ENCODE data around the gene TTC23. TPM values are rescaled to one million over a fixed set of nuclear protein-coding genes. Genes with fewer than 3 reads are reported as not detected.
A peak's percentile ranks its signal among the peaks of the same experiment; 100 is the strongest.
"Not testable (repeated sequence)": the region's sequence is repeated elsewhere in the genome, so short reads cannot be mapped to it uniquely, and the experiment has no call there.

TTC23 gene
- total RNA-seq, 1 experiment from 2014 or later: 22.6 TPM

DNA sequence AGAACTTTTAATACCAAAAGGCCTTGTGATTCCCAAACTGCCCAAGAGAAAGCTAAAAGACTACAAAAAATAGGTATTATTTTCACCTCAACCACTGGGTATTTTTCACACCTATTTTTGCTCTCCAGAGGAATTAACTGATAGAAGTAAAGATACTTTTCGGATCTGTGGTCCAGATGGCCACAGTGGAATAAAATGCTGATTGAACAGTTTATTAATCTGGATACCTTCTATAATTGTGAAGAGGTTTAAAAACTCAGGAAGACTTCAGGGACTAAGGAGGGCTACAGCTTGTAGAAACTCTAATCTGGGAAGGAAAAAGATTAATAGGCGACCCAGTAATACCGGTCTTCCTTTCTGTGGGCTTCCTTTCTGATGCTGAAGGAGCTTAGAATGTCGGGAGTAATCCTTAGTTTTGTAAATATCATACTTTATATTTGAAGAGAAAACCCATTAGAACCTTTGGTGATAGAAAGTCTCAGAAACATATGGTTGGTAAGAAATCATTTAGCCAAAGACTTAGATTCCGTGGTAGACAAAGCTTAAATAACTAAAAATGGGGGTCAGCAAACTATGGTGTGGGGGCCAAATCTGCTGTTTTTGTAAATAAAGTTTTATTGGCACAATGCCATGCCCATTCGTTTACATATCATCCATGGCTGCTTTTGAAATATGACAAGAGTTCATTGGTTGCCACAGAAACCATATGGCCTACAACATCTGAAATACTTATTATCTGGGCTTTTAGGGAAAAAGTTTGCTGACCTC lies 47.8 kb downstream of the TTC23 start:
- no peak for DNase-seq (ENCODE audit: low read depth)

DNA sequence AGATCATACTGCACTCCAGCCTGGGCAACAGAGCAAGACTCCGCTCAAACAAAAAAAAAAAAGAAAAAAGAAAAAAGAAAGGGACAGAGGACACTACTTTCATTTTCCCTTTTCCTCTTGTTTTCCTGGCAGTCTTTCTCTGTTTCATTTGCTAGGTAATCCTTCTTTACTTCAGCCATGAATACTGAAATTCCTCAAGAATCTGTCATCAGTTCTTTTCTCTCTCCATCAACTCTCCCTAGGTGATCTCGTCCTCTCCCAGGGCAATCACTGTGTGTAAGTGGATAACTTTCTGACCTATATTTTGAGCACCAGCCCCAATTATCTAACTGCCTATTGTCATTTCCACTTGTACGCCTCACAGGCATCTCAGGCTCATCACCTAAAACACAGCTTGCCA lies 51.5 kb downstream of the TTC23 start:
- no peak for DNase-seq (ENCODE audit: low read depth)

DNA sequence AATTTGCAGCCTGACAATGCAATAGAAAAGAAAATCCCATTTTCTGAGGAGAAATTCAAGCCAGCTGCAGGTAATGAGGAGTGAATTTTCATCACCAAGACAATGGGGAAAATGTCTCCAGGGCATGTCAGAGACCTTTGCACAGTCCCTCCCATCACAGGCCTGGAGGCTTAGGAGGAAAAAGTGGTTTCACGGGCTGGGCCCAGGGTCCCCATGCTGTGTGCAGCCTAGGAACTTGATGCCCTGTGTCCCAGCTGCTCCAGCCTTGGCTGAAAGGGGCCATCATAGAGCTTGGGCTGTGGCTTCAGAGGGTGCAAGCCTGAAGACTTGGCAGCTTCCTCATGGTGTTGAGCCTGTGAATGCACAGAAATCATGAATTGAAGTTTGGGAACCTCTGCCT lies 57.2 kb downstream of the TTC23 start:
- not testable (repeated sequence) for DNase-seq (ENCODE audit: low read depth)

DNA sequence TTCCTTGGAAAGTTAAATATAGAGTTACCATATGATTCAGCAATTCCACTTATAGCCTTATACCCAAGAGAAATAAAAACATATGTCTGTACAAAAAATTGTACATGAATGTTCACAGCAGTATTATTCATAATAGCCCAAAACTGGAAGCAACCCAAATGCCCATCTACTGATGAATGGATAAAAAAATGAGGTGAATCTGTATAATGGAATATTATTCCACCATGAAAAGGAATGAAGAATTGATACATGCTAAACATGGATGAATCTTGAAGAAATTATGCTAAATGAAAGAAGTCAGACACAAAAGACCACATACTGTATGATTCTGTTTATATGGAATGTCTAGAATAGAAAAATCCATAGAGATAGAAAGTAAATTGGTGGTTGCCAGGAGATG lies 61.4 kb downstream of the TTC23 start:
- peak; percentile 19 for DNase-seq (ENCODE audit: low read depth)

DNA sequence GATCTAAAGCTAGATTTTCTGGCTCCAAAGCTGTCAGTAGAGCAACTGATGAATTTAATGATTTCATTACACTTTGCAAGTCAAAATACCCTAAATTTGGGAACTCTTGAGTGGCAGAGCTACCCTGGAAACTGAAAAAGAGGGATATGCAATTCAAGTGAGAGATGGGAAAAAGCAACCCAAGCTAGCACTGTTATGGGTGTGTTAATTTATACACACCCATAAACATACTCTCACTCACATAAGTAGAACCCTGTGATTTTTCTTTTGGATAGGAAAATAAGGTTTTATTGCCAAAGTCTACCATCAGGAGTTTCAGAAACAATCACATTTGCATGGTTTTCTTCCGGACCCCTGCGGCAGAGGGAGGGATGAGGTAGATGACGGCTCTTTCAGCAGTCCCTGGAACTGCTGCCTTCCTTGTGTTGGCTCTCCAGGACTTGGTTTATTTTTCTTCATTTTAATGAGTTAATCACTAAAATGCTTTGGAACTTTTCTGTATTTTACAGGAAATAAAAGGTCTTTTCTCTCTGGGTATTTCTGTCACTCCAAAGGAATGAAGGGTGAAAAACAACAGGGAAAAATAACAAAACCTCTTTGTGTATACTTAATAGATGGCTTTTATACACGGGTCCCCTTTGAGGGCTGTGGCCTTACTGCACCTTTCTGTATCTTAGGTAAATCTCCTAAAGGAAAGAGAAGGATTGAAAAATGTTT lies 63.8 kb downstream of the TTC23 start:
- no peak for DNase-seq (ENCODE audit: low read depth)

DNA sequence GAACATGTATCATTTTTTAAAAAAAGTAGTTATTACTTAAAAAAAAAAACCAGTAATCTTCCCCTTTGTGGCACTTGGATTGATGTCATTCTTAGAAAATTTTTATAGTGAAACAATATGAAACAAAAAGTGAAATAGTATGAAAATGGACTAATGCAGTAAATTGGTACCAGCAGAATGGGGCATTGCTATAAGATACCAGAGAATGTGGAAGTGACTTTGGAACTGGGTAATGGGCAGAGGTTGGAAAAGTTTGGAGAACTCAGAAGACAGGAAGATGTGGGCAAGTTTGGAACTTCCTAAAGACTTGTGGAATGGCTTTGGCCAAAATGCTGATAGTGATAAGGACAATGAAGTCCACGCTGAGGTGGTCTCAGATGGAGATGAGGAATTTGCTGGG lies 66.6 kb downstream of the TTC23 start:
- no peak for DNase-seq (ENCODE audit: low read depth)

DNA sequence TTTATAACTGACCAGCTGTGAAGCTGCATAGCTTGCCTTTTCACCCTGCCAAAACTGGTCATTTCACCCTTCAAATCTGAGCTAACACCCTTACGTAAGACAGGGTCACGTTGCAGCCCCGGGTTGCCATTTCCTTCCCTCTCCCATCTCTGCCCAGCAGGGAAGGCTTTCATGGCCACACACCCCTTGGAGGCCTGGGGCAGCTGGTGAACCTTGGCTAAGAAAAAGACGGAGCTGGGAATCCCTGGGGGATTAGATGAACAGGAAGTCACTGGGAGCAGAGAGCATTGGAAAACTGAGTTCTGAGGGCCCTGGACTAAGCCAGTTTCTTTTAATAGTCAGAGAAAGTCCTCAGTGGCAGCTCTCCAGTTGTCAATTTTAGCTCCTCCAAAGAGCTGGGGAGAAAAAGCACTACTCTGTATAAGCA lies 67.8 kb downstream of the TTC23 start:
- DNase-seq (ENCODE audit: low read depth): peak; percentile 20

DNA sequence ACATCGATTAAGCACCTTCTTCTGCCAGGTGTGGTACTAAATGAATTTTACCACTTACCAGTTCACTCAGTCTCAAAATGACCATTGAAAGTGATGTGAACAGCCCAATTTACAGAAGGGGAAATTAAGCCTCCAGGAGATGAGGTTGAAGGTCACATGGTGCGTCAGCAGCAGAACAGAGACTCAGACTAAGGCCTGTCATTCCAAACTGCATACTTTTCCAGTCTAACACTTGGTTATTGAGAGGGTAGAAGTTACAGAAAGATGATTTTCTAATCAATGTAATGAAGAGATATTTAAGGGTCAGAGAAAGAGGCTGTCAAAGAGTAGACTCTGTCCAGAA lies 68.4 kb downstream of the TTC23 start:
- no peak for DNase-seq (ENCODE audit: low read depth)

DNA sequence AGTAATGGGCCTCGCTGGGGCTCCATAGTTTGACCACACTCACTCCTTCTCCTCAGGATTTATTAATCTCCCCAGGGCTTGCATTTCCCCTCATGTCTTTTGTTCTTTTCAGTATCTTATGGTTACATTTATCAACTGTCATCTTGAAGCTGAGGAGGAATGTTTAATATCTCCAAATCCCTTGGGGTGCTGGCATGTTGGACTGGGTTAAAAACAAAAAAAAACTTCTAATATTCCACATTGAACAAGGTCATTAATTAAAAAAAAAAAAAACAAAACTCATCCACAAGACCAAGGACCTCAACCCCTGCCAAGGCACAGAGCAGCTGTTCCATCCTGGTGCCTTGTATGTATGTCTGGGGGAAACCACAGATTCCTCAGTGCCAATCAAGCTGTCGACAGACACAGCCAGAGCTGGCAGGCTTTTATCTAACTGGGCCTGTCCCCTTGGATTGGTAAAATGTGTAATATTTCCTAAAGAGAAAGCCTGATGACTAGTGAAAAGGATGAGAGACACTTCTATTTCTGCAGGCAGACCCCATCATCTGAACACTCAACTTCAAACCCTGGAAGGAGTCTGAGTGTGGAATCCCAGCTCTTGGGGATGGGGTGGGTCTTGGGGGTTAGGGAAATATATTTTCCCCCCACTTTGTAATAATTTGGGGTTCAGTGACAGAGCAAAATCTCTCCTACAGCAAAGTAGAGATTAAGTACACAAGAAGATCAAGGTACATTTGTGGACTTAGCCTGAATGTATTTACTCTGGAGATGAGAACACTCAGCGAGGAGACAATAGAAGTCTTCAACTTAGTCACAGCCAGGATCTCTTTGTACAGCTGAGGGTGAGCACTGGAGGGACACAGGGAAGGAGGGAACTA lies 69.1 kb downstream of the TTC23 start:
- DNase-seq (ENCODE audit: low read depth): peak; percentile 62

DNA sequence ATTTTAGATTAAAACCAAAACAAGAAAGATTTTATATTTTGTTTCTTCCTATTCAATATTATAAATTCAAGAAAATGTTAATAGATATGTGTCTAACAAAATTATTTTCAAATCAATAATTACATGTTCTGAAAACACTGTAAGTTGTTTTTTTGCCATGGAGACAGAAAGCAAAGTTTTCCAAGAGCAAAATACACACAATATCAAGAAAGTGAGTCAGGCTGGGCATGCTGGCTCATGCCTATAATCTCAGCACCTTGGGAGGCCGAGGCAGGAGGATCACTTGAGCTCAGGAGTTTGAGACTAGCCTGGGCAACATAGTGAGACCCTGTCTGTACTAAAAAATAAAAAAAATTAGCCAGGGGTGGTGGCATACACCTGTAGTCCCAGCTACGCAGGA lies 71.7 kb downstream of the TTC23 start:
- peak; percentile 14 for DNase-seq (ENCODE audit: low read depth)

DNA sequence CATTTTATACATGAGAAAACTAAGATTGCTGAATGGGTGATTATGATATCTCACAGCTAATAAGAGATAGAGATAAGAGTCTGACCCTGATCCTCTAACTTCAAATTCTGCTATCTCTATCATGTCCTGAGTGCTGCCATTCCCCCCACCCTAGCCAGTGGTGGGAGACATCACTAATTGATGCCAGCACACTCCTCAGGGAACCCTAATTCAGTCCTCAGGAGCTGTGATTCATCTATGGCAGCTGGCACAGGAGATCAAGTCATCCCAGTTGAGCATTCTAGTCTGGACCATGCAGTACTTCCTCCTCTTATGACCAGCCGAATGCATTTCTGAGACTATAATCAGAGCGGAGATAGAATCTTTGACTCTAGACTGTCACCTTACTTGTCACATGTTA lies 72.6 kb downstream of the TTC23 start:
- peak; percentile 89 for DNase-seq (ENCODE audit: low read depth)

DNA sequence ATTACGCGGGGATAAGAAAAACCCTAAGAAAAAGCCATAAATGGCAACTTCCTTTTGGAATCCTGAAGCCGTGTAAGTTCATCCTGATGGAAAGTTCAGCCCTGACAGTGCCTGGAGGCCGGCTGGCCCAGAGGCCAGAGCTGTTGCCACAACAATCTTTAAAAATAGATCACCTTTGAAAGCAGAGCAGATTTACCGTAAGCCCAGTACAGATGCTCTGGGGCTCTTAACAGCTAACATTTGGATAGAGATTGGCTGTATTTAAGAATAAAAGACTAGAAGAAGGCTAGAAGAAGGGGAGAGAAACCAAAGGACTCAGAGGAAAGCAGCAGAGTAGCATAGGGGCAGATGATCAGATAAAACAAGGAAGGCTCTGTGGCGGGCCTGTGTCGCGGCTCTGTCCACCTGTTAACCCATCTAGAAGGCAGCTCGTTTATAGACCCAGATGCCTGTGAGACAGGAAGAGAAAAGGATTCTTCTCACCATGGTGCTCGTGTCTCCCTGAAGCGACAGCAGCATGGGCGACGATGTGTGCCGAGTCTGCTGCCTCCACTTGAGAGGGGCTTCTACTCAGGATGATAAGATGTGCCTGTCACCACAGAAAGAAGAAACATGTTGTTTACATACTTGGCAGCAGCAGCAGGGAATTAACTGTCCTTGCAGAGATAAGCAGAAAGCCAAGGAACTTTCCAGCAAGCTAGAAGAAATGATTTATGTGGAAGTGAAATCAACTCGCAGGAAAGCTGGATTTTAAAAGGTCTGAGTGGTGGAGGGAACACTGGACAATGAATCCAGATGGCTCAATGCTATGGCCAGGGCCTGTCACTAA lies 74.6 kb downstream of the TTC23 start:
- DNase-seq (ENCODE audit: low read depth): no peak

DNA sequence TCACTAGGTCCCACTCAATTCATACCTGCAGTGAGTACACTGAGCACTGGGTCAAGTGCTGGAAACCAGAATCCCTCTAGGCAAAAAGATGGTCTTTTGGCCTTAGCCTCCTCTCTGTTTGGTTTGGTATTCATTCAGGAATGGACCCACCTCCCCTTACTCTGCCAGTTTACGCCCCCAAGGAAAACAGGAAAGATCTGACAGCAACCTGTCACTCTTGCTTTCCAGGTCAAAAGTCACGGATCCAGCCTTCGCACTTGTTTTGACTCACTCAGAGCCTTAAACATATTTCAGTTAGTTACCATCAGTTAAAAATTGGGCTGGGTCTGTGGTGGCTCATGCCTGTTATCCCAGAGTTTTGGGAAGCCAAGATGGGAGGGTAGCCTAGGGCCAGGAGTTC lies 76.4 kb downstream of the TTC23 start:
- no peak for DNase-seq (ENCODE audit: low read depth)

DNA sequence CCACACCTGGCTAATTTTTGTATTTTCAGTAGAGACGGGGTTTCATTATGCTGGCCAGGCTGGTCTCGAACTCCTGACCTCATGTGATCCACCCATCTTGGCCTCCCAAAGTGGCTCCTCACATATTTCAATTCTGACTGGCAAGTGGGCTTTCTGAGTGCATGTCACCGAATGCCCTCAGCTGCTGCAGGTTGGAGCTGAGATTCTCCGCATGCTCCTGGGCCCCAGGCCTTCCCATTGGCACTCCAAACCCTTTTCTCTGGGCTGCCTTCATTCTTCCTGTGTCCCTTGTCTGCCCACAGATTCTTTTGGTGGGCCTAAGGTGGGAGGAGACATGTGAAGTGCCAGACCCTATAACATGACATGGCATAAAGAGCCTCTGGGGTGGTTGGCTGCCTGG lies 77.2 kb downstream of the TTC23 start:
- no peak for DNase-seq (ENCODE audit: low read depth)

DNA sequence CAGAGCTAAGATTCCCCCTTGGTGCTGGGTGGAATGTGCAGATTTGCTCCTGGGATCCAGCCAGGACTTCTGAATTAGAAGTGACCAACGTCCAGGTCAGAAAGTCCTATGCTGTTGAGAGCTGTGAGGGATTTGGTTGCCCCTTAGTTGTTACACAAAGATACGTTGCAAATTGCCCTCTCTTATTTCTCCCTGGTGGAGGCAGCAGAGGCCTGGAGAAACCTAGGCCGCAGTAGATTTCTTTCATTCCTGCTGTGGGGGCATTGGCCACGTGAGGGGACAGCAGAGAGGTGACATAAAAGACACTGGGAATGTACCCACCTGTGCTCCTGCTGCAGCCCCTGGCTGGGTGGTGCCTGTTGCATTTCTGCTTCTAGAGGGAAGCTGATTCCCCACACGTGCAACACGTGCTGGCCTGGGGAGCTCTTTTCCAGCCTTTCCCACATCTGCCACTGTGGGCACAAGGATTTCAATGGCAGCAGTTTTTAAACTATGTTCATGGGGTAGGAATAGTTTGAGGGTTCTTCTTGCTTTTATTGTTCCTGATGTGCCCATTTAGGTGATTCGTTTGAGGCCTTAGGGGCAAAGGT lies 78.8 kb downstream of the TTC23 start:
- DNase-seq (ENCODE audit: low read depth): no peak

DNA sequence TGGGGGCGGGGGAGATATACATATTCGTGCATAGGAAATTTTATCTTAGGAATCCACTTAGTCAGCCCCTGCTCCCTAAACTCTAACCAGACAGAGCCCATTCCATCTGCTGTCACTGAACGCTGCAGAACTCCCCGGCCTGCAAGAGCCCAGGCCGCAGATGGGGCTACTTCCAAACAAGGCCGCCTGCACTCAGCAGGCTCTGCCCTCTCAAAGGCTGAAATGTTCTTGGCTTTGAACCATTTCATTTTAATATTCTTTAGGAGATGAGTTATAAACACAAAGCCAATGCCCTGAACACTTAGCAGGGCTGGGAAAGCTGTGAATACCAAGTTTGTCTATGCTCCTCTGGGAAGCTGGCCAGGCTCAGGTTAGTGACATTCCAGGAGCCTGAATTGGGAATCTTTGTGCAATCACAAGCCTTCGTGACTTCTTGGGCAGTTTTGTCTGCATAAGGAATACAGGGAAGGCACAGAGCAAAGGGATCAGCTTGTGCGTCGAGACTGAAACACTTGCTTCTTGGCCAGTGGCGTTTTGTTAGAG lies 79.5 kb downstream of the TTC23 start:
- DNase-seq (ENCODE audit: low read depth): no peak

DNA sequence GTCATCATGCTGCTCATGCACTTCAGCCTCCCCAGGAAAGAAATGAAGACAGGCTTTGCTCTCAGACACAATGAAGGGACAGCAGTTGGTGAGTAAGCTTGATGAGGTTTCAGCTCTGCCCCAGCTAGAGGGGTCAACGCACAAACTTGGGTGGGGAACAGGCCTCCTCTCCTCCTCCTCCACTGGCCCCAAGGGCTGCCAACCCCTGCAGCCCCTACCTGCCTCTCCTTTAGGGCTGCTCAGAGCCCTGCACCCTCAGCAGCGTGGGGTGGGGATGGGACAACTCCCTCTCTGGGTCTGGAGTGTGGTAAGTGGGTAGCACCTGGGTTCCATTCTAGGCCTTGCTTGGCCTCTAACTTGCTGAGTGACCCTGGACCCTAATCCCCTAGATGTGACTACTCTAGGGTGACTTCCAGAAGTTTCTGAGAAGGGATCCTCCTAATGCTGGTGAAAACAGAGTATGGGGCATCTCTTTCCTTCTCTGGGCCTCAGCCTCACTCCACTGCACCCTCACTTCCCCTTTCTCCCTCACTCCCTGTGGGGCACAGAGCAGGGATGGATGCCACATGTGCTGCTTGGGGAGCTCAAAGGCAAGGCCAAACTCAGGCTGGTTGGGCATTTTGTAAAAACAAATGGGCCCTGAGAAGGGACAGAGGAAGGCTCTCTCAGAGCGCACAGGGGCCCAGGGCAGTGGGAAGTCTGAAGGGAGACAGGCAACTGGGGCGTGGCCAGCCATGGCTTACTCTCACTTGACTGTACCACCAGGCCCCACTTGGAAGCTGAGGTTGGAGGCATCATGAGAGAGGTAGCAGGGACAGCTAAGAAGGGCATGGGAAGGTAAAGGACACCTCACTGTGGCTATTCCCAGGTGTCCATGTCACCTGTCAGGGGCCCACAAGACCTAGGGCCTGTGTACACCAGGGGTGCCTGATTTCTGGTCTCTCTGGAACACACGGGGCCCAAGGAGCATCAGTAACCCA lies 80.5 kb downstream of the TTC23 start:
- no peak for DNase-seq (ENCODE audit: low read depth)

DNA sequence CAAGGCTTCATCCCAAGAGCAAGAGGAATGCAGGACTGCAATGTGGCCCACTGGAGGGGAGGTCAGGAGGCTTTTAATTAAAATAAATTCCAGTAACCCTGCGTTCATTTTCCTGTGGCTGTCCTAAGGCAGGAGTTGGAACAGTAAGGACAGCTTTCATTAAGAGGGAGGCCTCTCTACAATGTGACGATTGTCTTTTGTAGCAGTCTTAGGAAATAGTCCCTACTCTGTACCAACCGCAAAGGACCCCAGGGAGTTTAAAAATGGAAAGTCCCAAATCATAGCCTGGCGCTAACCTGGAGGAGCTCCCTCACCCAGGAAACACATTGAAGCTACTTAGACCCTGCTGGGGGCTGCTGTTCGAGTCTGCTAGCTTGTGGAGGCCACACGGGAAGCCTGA lies 81.7 kb downstream of the TTC23 start:
- no peak for DNase-seq (ENCODE audit: low read depth)

DNA sequence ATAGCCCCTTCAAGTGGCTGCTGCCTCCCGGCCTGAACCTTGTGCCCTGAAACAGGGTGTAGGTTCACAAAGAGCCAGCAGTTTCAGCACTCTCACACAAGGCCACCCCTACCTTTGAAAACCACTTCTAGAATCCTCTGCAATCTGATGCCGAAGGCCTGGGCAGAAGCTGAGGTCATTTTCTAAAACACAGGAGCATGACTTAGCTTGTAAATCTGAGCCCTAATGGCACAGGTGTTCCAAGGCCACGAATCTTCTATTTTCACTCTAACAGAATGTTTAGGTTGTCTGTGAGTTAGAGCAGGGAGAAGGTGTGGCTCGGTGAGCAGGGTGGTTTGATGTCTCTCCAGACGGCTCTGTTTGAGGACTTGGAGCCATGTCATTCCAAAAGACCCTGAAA lies 82.2 kb downstream of the TTC23 start:
- DNase-seq (ENCODE audit: low read depth): no peak
